GM23338 (cell line): ENCODE results near the gene HSD11B1L.

ENCODE experiments used
- CREB1 ChIP-seq: fragments of 250-450 bp; sonication (Bioruptor Pico); IDR thresholded peaks from 2 replicates; pipeline ENCODE4 v1.5.0; 2020; ENCODE audit warnings: low read depth, mild to moderate bottlenecking, moderate library complexity
- CTCF ChIP-seq, 2 experiments: fragments of 200-600 bp in 1 of 2; sonication (generic) in 1 of 2; conservative IDR thresholded peaks; 2 replicates each; pipeline versions ENCODE4 v1.5.1 to v1.6.1; 2016 to 2017; ENCODE audit warnings: antibody characterized with exemption in 2 of 2, low read depth in 2 of 2, mild to moderate bottlenecking in 2 of 2, moderate library complexity in 1 of 2
- ETS1 ChIP-seq: IDR thresholded peaks from 2 replicates; pipeline ENCODE4 v1.6.1; 2016; ENCODE audit warnings: antibody characterized with exemption
- EZH2 ChIP-seq: fragments of 200-600 bp; sonication (generic); IDR thresholded peaks from one replicate; pipeline ENCODE4 v1.8.0; 2017; ENCODE audit warnings: antibody characterized with exemption, mild to moderate bottlenecking, low read depth; ENCODE audit not compliant: unreplicated experiment
- EZH2phosphoT487 ChIP-seq: fragments of 200-600 bp; sonication (generic); IDR thresholded peaks from one replicate; pipeline ENCODE4 v1.8.1; 2018; ENCODE audit warnings: antibody characterized with exemption; ENCODE audit not compliant: unreplicated experiment
- POLR2AphosphoS5 ChIP-seq: IDR thresholded peaks from 2 replicates; pipeline ENCODE4 v1.6.1; 2016; ENCODE audit warnings: antibody characterized with exemption, low read depth
- REST ChIP-seq: IDR thresholded peaks from one replicate; pipeline ENCODE4 v1.6.1; 2018; ENCODE audit warnings: antibody characterized with exemption; ENCODE audit not compliant: unreplicated experiment
- STAT1 ChIP-seq: IDR thresholded peaks from one replicate; pipeline ENCODE4 v1.6.1; 2016; ENCODE audit warnings: antibody characterized with exemption; ENCODE audit not compliant: unreplicated experiment
- ZNF114 ChIP-seq: fragments of 250-450 bp; sonication (Bioruptor Pico); IDR thresholded peaks from 2 replicates; pipeline ENCODE4 v1.5.0; 2020; ENCODE audit warnings: mild to moderate bottlenecking, moderate library complexity
- ZNF331 ChIP-seq: fragments of 250-450 bp; sonication (Bioruptor Pico); IDR thresholded peaks from 2 replicates; pipeline ENCODE4 v1.5.0; 2020; ENCODE audit warnings: low read depth, mild to moderate bottlenecking, moderate library complexity
- ZNF462 ChIP-seq: fragments of 250-450 bp; sonication (Bioruptor Pico); IDR thresholded peaks from 2 replicates; pipeline ENCODE4 v1.5.0; 2020; ENCODE audit warnings: mild to moderate bottlenecking, moderate library complexity

- no peak for TF ChIP-seq CTCF (conservative IDR thresholded peaks at IDR 0.05; ENCODE audit: low read depth in 2 of 2)
- no peak for TF ChIP-seq POLR2AphosphoS5
- TF ChIP-seq EZH2: no peak
- no peak for TF ChIP-seq REST
- no peak for TF ChIP-seq EZH2phosphoT487
- no peak for TF ChIP-seq ZNF331 (CRISPR knock-in tag)
- TF ChIP-seq STAT1: no peak
- no peak for TF ChIP-seq CREB1 (CRISPR knock-in tag)
- no peak for TF ChIP-seq ETS1
- TF ChIP-seq ZNF114: no peak
- no peak for TF ChIP-seq ZNF462 (CRISPR knock-in tag)
Measured at GRCh38 chr19:5678071-5678718, 2.6 kb upstream of the HSD11B1L start.
